HepG2 (cell line): ENCODE measurements around the gene MIER1. TPM values are rescaled to one million over a fixed set of nuclear protein-coding genes. Genes with fewer than 3 reads are reported as not detected.

Source experiments
- ATAC-seq: fragments of 200-7000 bp; cut with Tn5 transposase; 3 replicates; pipeline ENCODE4 v1.9.1; 2020; ENCODE audit warnings: mild to moderate bottlenecking, moderate library complexity
- BruUV-seq: library from RNA; stranded (reverse); fragments of 400-500 nt; replicated peaks from 2 replicates; lab custom pipeline; 2021; lab: Mats Ljungman, UMichigan
- CTCF ChIA-PET: fragments of 300-600 bp; formaldehyde crosslinking; extraction: SDS; loops from one replicate; lab custom pipeline; 2021; ENCODE audit warnings: low total read pairs, inconsistent platforms, low intra/inter-chr PET ratio; lab: Yijun Ruan, JAX
- POLR2A ChIA-PET: fragments of 350-600 bp; sonication (Branson Sonifier 250); formaldehyde crosslinking; loops from one replicate; lab custom pipeline; 2020; ENCODE audit warnings: antibody characterized with exemption, inconsistent platforms; lab: Yijun Ruan, JAX
- DNase-seq: peaks from one replicate; pipeline ENCODE4 v3.0.0-alpha.2; 2015; ENCODE audit warnings: low spot score
- FAIRE-seq: peaks from 3 replicates; lab custom pipeline; 2011; peaks lifted over from hg19 to GRCh38; lab: Jason Lieb, UNC
- H2AFZ ChIP-seq: one replicate; pipeline ENCODE4 v1.6.1; 2011; ENCODE audit warnings: low read length, inconsistent platforms
- H3K27ac ChIP-seq: fragments of 300-600 bp; 3 replicates; pipeline ENCODE4 v1.8.0; 2011; ENCODE audit warnings: mixed run types, mild to moderate bottlenecking, mixed read lengths, low read length, inconsistent platforms; ENCODE audit not compliant: insufficient read depth; ENCODE audit errors: extremely low read length
- H3K27me3 ChIP-seq, 2 experiments: fragments of 200-600 bp in 1 of 2; 2 replicates in 1 of 2; 3 replicates in 1 of 2; pipeline versions ENCODE4 v1.6.0 to v1.8.0; 2011; ENCODE audit warnings: low read length in 2 of 2, mild to moderate bottlenecking in 2 of 2, moderate library complexity in 2 of 2, inconsistent platforms in 1 of 2; ENCODE audit not compliant: insufficient read depth in 2 of 2, control insufficient read depth in 1 of 2
- H3K36me3 ChIP-seq, 2 experiments: fragments of 200-600 bp in 1 of 2; replicated peaks in 1 of 2; 2 replicates in 1 of 2; 3 replicates in 1 of 2; pipeline versions ENCODE4 v1.5.1 to v1.8.0; 2011; ENCODE audit warnings: low read length in 2 of 2, inconsistent platforms in 1 of 2; ENCODE audit not compliant: insufficient read depth in 2 of 2, control insufficient read depth in 1 of 2
- H3K4me1 ChIP-seq: 2 replicates; pipeline ENCODE4 v1.5.1; 2012; ENCODE audit warnings: low read length, inconsistent platforms; ENCODE audit not compliant: insufficient read depth
- H3K4me2 ChIP-seq: 2 replicates; pipeline ENCODE4 v1.6.0; 2011; ENCODE audit warnings: low read depth, low read length, inconsistent platforms
- H3K4me3 ChIP-seq, 3 experiments: fragments of 200-600 bp in 1 of 3; sonication (generic), shearing (Covaris generic) in 1 of 3; replicated peaks in 1 of 3; 2 replicates each; pipeline ENCODE4 v1.5.1; 2011 to 2016; ENCODE audit warnings: low read length in 3 of 3, inconsistent platforms in 2 of 3, low read depth in 2 of 3, mild to moderate bottlenecking in 2 of 3, control low read depth in 1 of 3, mixed read lengths in 1 of 3; ENCODE audit not compliant: insufficient read depth in 1 of 3
- H3K79me2 ChIP-seq: one replicate; pipeline ENCODE4 v1.6.1; 2011; ENCODE audit warnings: low read length, inconsistent platforms; ENCODE audit not compliant: insufficient read depth
- H3K9ac ChIP-seq: 2 replicates; pipeline ENCODE4 v1.6.0; 2011; ENCODE audit warnings: mild to moderate bottlenecking, low read depth, low read length, inconsistent platforms; ENCODE audit not compliant: insufficient read depth
- H3K9me3 ChIP-seq: 2 replicates; pipeline ENCODE4 v1.5.1; 2012; ENCODE audit warnings: mild to moderate bottlenecking, low read length
- H4K20me1 ChIP-seq: 2 replicates; pipeline ENCODE4 v1.6.0; 2011; ENCODE audit warnings: inconsistent platforms, mild to moderate bottlenecking, low read length, moderate library complexity; ENCODE audit not compliant: insufficient read depth
- ATRX ChIP-seq: sonication (generic); formaldehyde crosslinking; IDR thresholded peaks from 2 replicates; pipeline ENCODE4 v1.4.0; 2020; ENCODE audit warnings: missing genetic modification reagents, borderline replicate concordance
- DPF2 ChIP-seq: sonication (generic); formaldehyde crosslinking; IDR thresholded peaks from 2 replicates; pipeline ENCODE4 v1.4.0; 2020; ENCODE audit warnings: mild to moderate bottlenecking, low read depth, missing genetic modification reagents, borderline replicate concordance
- DZIP1 ChIP-seq: sonication (generic); formaldehyde crosslinking; IDR thresholded peaks from 2 replicates; pipeline ENCODE4 v1.5.0; 2020; ENCODE audit warnings: mild to moderate bottlenecking, missing genetic modification reagents
- PHF21A ChIP-seq: sonication (generic); formaldehyde crosslinking; IDR thresholded peaks from 2 replicates; pipeline ENCODE4 v1.5.0; 2020; ENCODE audit warnings: mild to moderate bottlenecking, missing genetic modification reagents
- SUZ12 ChIP-seq: fragments of 150-350 bp; IDR thresholded peaks from 2 replicates; pipeline ENCODE4 v1.6.1; 2014; ENCODE audit warnings: low read depth, low read length
- ZBTB10 ChIP-seq: sonication (generic); formaldehyde crosslinking; IDR thresholded peaks from 2 replicates; pipeline ENCODE4 v1.4.0; 2020; ENCODE audit warnings: missing genetic modification reagents, borderline replicate concordance
- WGBS: methylation state at CpG from one replicate; pipeline ENCODE4 v1.1.6; 2017; ENCODE audit warnings: low lambda C conversion rate; 5-methylcytosine and 5-hydroxymethylcytosine counted together
- in situ Hi-C: cut with HindIII; loops from 2 replicates; pipeline ENCODE4 v1.10.0; 2017; ENCODE audit warnings: low pct_unique_long_range_greater_than_20kb; ENCODE audit not compliant: extremely low pct_ligation_motif_present
- intact Hi-C: fragments of 100-400 bp; cut with micrococcal nuclease; formaldehyde crosslinking; loops from one replicate; pipeline ENCODE4 v1.10.0; 2022; ENCODE audit not compliant: unreplicated experiment
- polyA plus RNA-seq, 8 experiments: library from polyadenylated mRNA; depleted of rRNA in 3 of 8; stranded (reverse) in 7 of 8; unstranded in 1 of 8; fragments of >200 nt; fragmentation: Illumina TruSeq in 4 of 8; extraction: Trizol in 4 of 8; gene quantifications; 2 replicates each; pipeline versions ENCODE4 v1.2.1 to v1.2.3, GENCODE V29; 2011 to 2016; ENCODE audit warnings: low read depth in 4 of 8, missing spikeins in 1 of 8, mixed read lengths in 1 of 8; ENCODE audit not compliant: insufficient read depth in 1 of 8
- total RNA-seq, 5 experiments: library from RNA; depleted of rRNA; stranded (reverse); fragments of >200 nt; fragmentation: Illumina TruSeq; extraction: Trizol; gene quantifications; 2 replicates each; pipeline ENCODE4 v1.2.3, GENCODE V29; 2016; ENCODE audit warnings: low read depth in 1 of 5

The MIER1 gene
- total and polyA plus RNA-seq, 2 of the 13 experiments (the other 11 are each of a cell fraction or from before 2014, with no cell fraction given), result 7.0 to 30.4 TPM

GRCh38 chr1:67031121-67031858 lies 106.5 kb downstream of the MIER1 start (continued):
- TF ChIP-seq ZBTB10 (CRISPR knock-in tag) (no peak), DZIP1 (CRISPR knock-in tag) (no peak), DPF2 (CRISPR knock-in tag) (no peak), ATRX (CRISPR knock-in tag) (no peak)
- TF ChIP-seq, all 625 proteins: peak for 0

- WGBS, result 98% methylated on average over 4 of the region's 4 CpGs
- FAIRE-seq, result no peak
- H3K79me2 ChIP-seq, result no peaks in the 10 kb centered on the region
- TF ChIP-seq SUZ12 (no peak), PHF21A (CRISPR knock-in tag) (no peak)
Observed at GRCh38 chr1:67031859-67032247, 107.1 kb downstream of the MIER1 start.

More at GRCh38 chr1:67031859-67032247, 107.1 kb downstream of the MIER1 start:
- Histone ChIP-seq H3K4me2 (no peak overlapping the region), H3K36me3 (peaks cover 2 to 21% of the 10 kb centered on the region in 2 experiments; a peak in 4 of 5 replicates), H3K9ac (no peak overlapping the region), H4K20me1 (no peaks in the 10 kb centered on the region), H3K27ac (no peak overlapping the region), H2AFZ (no peak overlapping the region), H3K4me3 (no peak overlapping the region), H3K4me1 (no peaks in the 10 kb centered on the region), H3K9me3 (no peaks in the 10 kb centered on the region), H3K27me3 (no peaks in the 10 kb centered on the region)
- DNase-seq, result no peak
- no TSS peak for BruUV-seq
- in situ Hi-C loops (no loop called here), intact Hi-C loops (no loop called here)
- ATAC-seq, result no peak
- ChIA-PET CTCF (no interaction called here), POLR2A (no interaction called here)
